HepG2 (cell line): ENCODE results near the gene ZNF844. TPM values are rescaled to one million over a fixed set of nuclear protein-coding genes. Genes with fewer than 3 reads are reported as not detected.

ENCODE experiments used
- ATAC-seq: fragments of 200-7000 bp; cut with Tn5 transposase; 3 replicates; pipeline ENCODE4 v1.9.1; 2020; ENCODE audit warnings: mild to moderate bottlenecking, moderate library complexity
- BruUV-seq: library from RNA; stranded (reverse); fragments of 400-500 nt; replicated peaks from 2 replicates; lab custom pipeline; 2021; lab: Mats Ljungman, UMichigan
- CTCF ChIA-PET: fragments of 300-600 bp; formaldehyde crosslinking; extraction: SDS; loops from one replicate; lab custom pipeline; 2021; ENCODE audit warnings: low total read pairs, inconsistent platforms, low intra/inter-chr PET ratio; lab: Yijun Ruan, JAX
- POLR2A ChIA-PET: fragments of 350-600 bp; sonication (Branson Sonifier 250); formaldehyde crosslinking; loops from one replicate; lab custom pipeline; 2020; ENCODE audit warnings: antibody characterized with exemption, inconsistent platforms; lab: Yijun Ruan, JAX
- DNase-seq: peaks from one replicate; pipeline ENCODE4 v3.0.0-alpha.2; 2015; ENCODE audit warnings: low spot score
- FAIRE-seq: peaks from 3 replicates; lab custom pipeline; 2011; peaks lifted over from hg19 to GRCh38; lab: Jason Lieb, UNC
- H2AFZ ChIP-seq: one replicate; pipeline ENCODE4 v1.6.1; 2011; ENCODE audit warnings: low read length, inconsistent platforms
- H3K27ac ChIP-seq: fragments of 300-600 bp; 3 replicates; pipeline ENCODE4 v1.8.0; 2011; ENCODE audit warnings: mixed run types, mild to moderate bottlenecking, mixed read lengths, low read length, inconsistent platforms; ENCODE audit not compliant: insufficient read depth; ENCODE audit errors: extremely low read length
- H3K27me3 ChIP-seq, 2 experiments: fragments of 200-600 bp in 1 of 2; 2 replicates in 1 of 2; 3 replicates in 1 of 2; pipeline versions ENCODE4 v1.6.0 to v1.8.0; 2011; ENCODE audit warnings: low read length in 2 of 2, mild to moderate bottlenecking in 2 of 2, moderate library complexity in 2 of 2, inconsistent platforms in 1 of 2; ENCODE audit not compliant: insufficient read depth in 2 of 2, control insufficient read depth in 1 of 2
- H3K36me3 ChIP-seq, 2 experiments: fragments of 200-600 bp in 1 of 2; replicated peaks in 1 of 2; 2 replicates in 1 of 2; 3 replicates in 1 of 2; pipeline versions ENCODE4 v1.5.1 to v1.8.0; 2011; ENCODE audit warnings: low read length in 2 of 2, inconsistent platforms in 1 of 2; ENCODE audit not compliant: insufficient read depth in 2 of 2, control insufficient read depth in 1 of 2
- H3K4me1 ChIP-seq: 2 replicates; pipeline ENCODE4 v1.5.1; 2012; ENCODE audit warnings: low read length, inconsistent platforms; ENCODE audit not compliant: insufficient read depth
- H3K4me2 ChIP-seq: 2 replicates; pipeline ENCODE4 v1.6.0; 2011; ENCODE audit warnings: low read depth, low read length, inconsistent platforms
- H3K4me3 ChIP-seq, 3 experiments: fragments of 200-600 bp in 1 of 3; sonication (generic), shearing (Covaris generic) in 1 of 3; replicated peaks in 1 of 3; 2 replicates each; pipeline ENCODE4 v1.5.1; 2011 to 2016; ENCODE audit warnings: low read length in 3 of 3, inconsistent platforms in 2 of 3, low read depth in 2 of 3, mild to moderate bottlenecking in 2 of 3, control low read depth in 1 of 3, mixed read lengths in 1 of 3; ENCODE audit not compliant: insufficient read depth in 1 of 3
- H3K79me2 ChIP-seq: one replicate; pipeline ENCODE4 v1.6.1; 2011; ENCODE audit warnings: low read length, inconsistent platforms; ENCODE audit not compliant: insufficient read depth
- H3K9ac ChIP-seq: 2 replicates; pipeline ENCODE4 v1.6.0; 2011; ENCODE audit warnings: mild to moderate bottlenecking, low read depth, low read length, inconsistent platforms; ENCODE audit not compliant: insufficient read depth
- H3K9me3 ChIP-seq: 2 replicates; pipeline ENCODE4 v1.5.1; 2012; ENCODE audit warnings: mild to moderate bottlenecking, low read length
- H4K20me1 ChIP-seq: 2 replicates; pipeline ENCODE4 v1.6.0; 2011; ENCODE audit warnings: inconsistent platforms, mild to moderate bottlenecking, low read length, moderate library complexity; ENCODE audit not compliant: insufficient read depth
- ARHGAP35 ChIP-seq: sonication (generic); formaldehyde crosslinking; IDR thresholded peaks from 2 replicates; pipeline ENCODE4 v1.9.0; 2022; ENCODE audit warnings: mild to moderate bottlenecking, inconsistent platforms, moderate library complexity, missing genetic modification reagents, borderline replicate concordance
- ARID2 ChIP-seq: sonication (generic); formaldehyde crosslinking; IDR thresholded peaks from 2 replicates; pipeline ENCODE4 v1.8.1; 2022; ENCODE audit warnings: mild to moderate bottlenecking, missing genetic modification reagents, borderline replicate concordance
- FOXM1 ChIP-seq: sonication (generic); formaldehyde crosslinking; IDR thresholded peaks from 2 replicates; pipeline ENCODE4 v1.5.0; 2020; ENCODE audit warnings: missing genetic modification reagents
- LCORL ChIP-seq, 2 experiments: fragments of 450-650 bp in 1 of 2; sonication (generic) in 1 of 2; formaldehyde crosslinking in 1 of 2; IDR thresholded peaks; 2 replicates each; pipeline versions ENCODE4 v1.5.0 to v1.6.1; 2017 to 2020; ENCODE audit warnings: antibody characterized with exemption in 1 of 2, missing genetic modification reagents in 1 of 2
- POLR2AphosphoS5 ChIP-seq: IDR thresholded peaks from 2 replicates; pipeline ENCODE4 v1.6.1; 2012; ENCODE audit warnings: low read depth, low read length
- RAD21 ChIP-seq: fragments of 450-650 bp; formaldehyde crosslinking; IDR thresholded peaks from 2 replicates; pipeline ENCODE4 v1.5.0; 2020; ENCODE audit warnings: mild to moderate bottlenecking
- SNRNP70 ChIP-seq: fragments of 200-400 bp; formaldehyde crosslinking; IDR thresholded peaks from 2 replicates; pipeline ENCODE4 v1.6.1; 2017; ENCODE audit warnings: mild to moderate bottlenecking, low read depth, low read length, moderate library complexity
- SOX5 ChIP-seq: IDR thresholded peaks from 2 replicates; pipeline ENCODE4 v1.6.1; 2016; ENCODE audit warnings: borderline replicate concordance
- SP1 ChIP-seq, 2 experiments: fragments of 450-650 bp in 1 of 2; sonication (generic) in 1 of 2; formaldehyde crosslinking in 1 of 2; IDR thresholded peaks; 2 replicates each; pipeline versions ENCODE4 v1.4.0 to v1.6.1; 2016 to 2020; ENCODE audit warnings: missing genetic modification reagents in 1 of 2
- TEAD3 ChIP-seq: optimal IDR thresholded peaks from 2 replicates; pipeline ENCODE3; 2016; ENCODE audit warnings: borderline replicate concordance
- ZFP62 ChIP-seq: sonication (generic); formaldehyde crosslinking; IDR thresholded peaks from 2 replicates; pipeline ENCODE4 v1.4.0; 2020; ENCODE audit warnings: missing genetic modification reagents
- ZFP90 ChIP-seq: sonication (generic); formaldehyde crosslinking; IDR thresholded peaks from 2 replicates; pipeline ENCODE4 v1.8.0; 2022; ENCODE audit warnings: missing genetic modification reagents, mild to moderate bottlenecking, inconsistent platforms, borderline replicate concordance
- ZNF326 ChIP-seq: sonication (generic); formaldehyde crosslinking; IDR thresholded peaks from 2 replicates; pipeline ENCODE4 v1.4.0; 2020; ENCODE audit warnings: missing genetic modification reagents, borderline replicate concordance
- ZNF746 ChIP-seq: sonication (generic); formaldehyde crosslinking; IDR thresholded peaks from 2 replicates; pipeline ENCODE4 v1.8.0; 2022; ENCODE audit warnings: mild to moderate bottlenecking, missing genetic modification reagents
- ZNF780A ChIP-seq: sonication (generic); formaldehyde crosslinking; IDR thresholded peaks from 2 replicates; pipeline ENCODE4 v1.8.0; 2022; ENCODE audit warnings: mild to moderate bottlenecking, missing genetic modification reagents, moderate library complexity
- ZNF790 ChIP-seq: sonication (generic); formaldehyde crosslinking; IDR thresholded peaks from 2 replicates; pipeline ENCODE4 v1.8.0; 2022; ENCODE audit warnings: missing genetic modification reagents, mild to moderate bottlenecking, borderline replicate concordance
- WGBS: methylation state at CpG from one replicate; pipeline ENCODE4 v1.1.6; 2017; ENCODE audit warnings: low lambda C conversion rate; 5-methylcytosine and 5-hydroxymethylcytosine counted together
- in situ Hi-C: cut with HindIII; loops from 2 replicates; pipeline ENCODE4 v1.10.0; 2017; ENCODE audit warnings: low pct_unique_long_range_greater_than_20kb; ENCODE audit not compliant: extremely low pct_ligation_motif_present
- intact Hi-C: fragments of 100-400 bp; cut with micrococcal nuclease; formaldehyde crosslinking; loops from one replicate; pipeline ENCODE4 v1.10.0; 2022; ENCODE audit not compliant: unreplicated experiment
- polyA plus RNA-seq, 8 experiments: library from polyadenylated mRNA; depleted of rRNA in 3 of 8; stranded (reverse) in 7 of 8; unstranded in 1 of 8; fragments of >200 nt; fragmentation: Illumina TruSeq in 4 of 8; extraction: Trizol in 4 of 8; gene quantifications; 2 replicates each; pipeline versions ENCODE4 v1.2.1 to v1.2.3, GENCODE V29; 2011 to 2016; ENCODE audit warnings: low read depth in 4 of 8, missing spikeins in 1 of 8, mixed read lengths in 1 of 8; ENCODE audit not compliant: insufficient read depth in 1 of 8
- total RNA-seq, 5 experiments: library from RNA; depleted of rRNA; stranded (reverse); fragments of >200 nt; fragmentation: Illumina TruSeq; extraction: Trizol; gene quantifications; 2 replicates each; pipeline ENCODE4 v1.2.3, GENCODE V29; 2016; ENCODE audit warnings: low read depth in 1 of 5
- TF ChIP-seq, protein P1 (sequence below): sonication (generic); formaldehyde crosslinking; IDR thresholded peaks from 2 replicates; pipeline ENCODE4 v1.8.0; 2022; ENCODE audit warnings: mild to moderate bottlenecking, missing genetic modification reagents, moderate library complexity
- TF ChIP-seq, protein P2 (sequence below): conservative IDR thresholded peaks from 2 replicates; pipeline ENCODE4 v1.6.1; 2018; ENCODE audit warnings: missing genetic modification reagents
- TF ChIP-seq, protein P3 (sequence below): IDR thresholded peaks from 2 replicates; pipeline ENCODE4 v1.6.1; 2016

The ZNF844 gene
- total and polyA plus RNA-seq, 2 of the 13 experiments (the other 11 are each of a cell fraction or from before 2014, with no cell fraction given) = 1.0 to 3.2 TPM

DNA sequence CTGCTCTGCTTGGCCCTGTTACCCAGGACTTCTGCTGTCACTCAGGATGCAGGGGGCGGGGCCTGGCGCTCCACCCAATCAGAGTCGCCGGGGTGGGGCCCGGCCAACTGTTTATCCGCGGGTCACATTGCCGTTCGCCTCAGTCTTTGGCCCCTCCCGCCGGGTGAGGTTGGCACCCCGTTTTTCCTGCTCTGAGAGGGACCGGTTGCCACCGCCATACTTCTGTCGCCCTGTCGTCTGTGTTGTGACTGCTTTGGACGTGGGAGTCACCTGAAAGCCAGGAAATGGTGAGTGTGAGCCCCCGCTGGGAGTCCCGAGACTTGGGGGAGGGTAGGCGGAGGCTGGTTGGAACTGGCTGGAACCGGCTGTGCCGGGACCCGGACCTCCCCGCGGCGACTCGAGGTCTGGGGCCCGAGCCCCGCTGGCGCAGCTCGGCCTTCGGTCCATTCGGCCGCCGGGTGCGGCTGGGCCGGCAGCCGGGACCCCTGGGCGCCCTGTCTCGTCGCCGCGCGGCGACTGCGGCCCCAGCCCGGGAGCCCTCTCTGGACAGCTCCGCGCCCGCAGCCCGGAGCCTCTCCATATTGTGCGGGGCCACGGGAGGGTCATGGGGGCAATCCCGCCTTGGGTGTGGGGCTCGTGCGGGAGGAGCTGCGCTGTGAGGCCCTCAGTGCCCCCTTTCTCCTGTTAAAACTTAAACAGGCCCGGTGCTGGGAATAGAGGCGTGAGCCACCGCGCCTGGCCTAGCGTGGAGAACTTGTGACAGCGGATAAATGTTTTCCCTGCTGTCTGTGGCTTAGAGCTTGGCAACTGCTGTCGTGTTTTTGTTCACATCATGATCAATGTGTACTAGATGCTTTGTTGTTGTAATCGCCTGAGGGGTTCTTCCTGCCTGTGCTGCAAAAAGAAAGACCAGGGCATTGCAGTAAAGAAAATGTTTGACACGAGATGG is at the start of gene ZNF844 (continued):
- TF ChIP-seq ZNF790 (CRISPR knock-in tag) = no peak
- no peak for TF ChIP-seq FOXM1 (CRISPR knock-in tag)
- TF ChIP-seq, protein P1, sequence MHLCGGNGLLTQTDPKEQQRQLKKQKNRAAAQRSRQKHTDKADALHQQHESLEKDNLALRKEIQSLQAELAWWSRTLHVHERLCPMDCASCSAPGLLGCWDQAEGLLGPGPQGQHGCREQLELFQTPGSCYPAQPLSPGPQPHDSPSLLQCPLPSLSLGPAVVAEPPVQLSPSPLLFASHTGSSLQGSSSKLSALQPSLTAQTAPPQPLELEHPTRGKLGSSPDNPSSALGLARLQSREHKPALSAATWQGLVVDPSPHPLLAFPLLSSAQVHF (CRISPR knock-in tag) = no peak
- TF ChIP-seq RAD21 (CRISPR knock-in tag) = no peak
- no peak for TF ChIP-seq ZNF746 (CRISPR knock-in tag)
- no peak for TF ChIP-seq ZNF780A (CRISPR knock-in tag)
- no peak for TF ChIP-seq ZNF326 (CRISPR knock-in tag)

DNA sequence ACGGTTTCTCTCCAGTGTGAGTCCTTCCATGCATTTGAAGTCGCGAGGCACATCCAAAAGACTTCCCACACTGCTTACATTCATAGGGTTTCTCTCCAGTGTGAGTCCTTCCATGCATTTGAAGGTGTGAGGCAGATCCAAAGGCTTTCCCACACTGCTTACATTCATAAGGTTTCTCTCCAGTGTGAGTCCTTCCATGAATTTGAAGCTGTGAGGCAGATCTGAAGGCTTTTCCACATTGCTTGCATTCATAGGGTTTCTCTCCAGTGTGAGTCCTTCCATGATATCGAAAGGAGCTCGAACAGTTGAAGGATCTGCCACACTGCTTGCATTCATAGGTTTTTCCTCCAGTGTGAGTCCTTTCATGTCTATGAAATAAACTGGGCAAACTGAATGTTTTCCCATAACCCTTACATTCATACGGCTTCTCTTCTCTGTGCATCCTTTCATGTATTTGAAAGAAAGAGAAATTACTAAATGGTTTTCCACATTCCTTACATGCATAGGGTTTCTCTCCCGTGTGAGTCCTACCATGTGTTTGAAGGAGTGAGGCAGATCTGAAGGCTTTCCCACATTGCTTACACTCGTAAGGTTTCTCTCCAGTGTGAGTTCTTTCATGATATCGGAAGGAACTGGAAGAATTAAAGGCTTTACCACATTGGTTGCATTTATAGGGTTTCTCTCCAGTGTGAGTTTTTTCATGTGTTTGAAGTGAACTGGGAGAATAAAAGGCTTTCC is 49.3 kb upstream of the ZNF844 start:
- no peak overlapping the region for H3K9ac ChIP-seq
- 94% methylated on average over 9 of the region's 9 CpGs for WGBS
- no peak for DNase-seq
- intact Hi-C loops (no loop called here), in situ Hi-C loops (no loop called here)
- H3K27ac ChIP-seq = peak overlapping the region; percentile 45
- no peak for FAIRE-seq
- H3K27me3 ChIP-seq = no peaks in the 10 kb centered on the region
- no peak overlapping the region for H3K4me2 ChIP-seq
- peaks cover 17% of the 10 kb centered on the region for H3K4me1 ChIP-seq
- CTCF ChIA-PET = no interaction called here
- BruUV-seq = no TSS peak
- H3K9me3 ChIP-seq = peaks cover 18% of the 10 kb centered on the region
- no peak overlapping the region for H3K4me3 ChIP-seq
- H3K36me3 ChIP-seq = peaks cover 4 to 20% of the 10 kb centered on the region in 2 experiments; a peak in 3 of 5 replicates
- ATAC-seq = no peak
- no peaks in the 10 kb centered on the region for H4K20me1 ChIP-seq
- POLR2A ChIA-PET = no interaction called here
- no peak overlapping the region for H2AFZ ChIP-seq
- no peaks in the 10 kb centered on the region for H3K79me2 ChIP-seq
- TF ChIP-seq, protein P2, sequence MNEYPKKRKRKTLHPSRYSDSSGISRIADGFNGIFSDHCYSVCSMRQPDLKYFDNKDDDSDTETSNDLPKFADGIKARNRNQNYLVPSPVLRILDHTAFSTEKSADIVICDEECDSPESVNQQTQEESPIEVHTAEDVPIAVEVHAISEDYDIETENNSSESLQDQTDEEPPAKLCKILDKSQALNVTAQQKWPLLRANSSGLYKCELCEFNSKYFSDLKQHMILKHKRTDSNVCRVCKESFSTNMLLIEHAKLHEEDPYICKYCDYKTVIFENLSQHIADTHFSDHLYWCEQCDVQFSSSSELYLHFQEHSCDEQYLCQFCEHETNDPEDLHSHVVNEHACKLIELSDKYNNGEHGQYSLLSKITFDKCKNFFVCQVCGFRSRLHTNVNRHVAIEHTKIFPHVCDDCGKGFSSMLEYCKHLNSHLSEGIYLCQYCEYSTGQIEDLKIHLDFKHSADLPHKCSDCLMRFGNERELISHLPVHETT (CRISPR knock-in tag) = no peak
- TF ChIP-seq LCORL (IDR thresholded peaks at IDR 0.05) = no peak
- no peak for TF ChIP-seq LCORL (CRISPR knock-in tag; IDR thresholded peaks at IDR 0.05)
- no peak for TF ChIP-seq POLR2AphosphoS5
- no peak for TF ChIP-seq SNRNP70
- TF ChIP-seq ZFP90 (CRISPR knock-in tag) = no peak
- no peak for TF ChIP-seq ARID2 (CRISPR knock-in tag)
- TF ChIP-seq SOX5 = no peak
- no peak for TF ChIP-seq SP1 (IDR thresholded peaks at IDR 0.05)
- no peak for TF ChIP-seq SP1 (CRISPR knock-in tag; IDR thresholded peaks at IDR 0.05)
- TF ChIP-seq ARHGAP35 (CRISPR knock-in tag) = no peak
- no peak for TF ChIP-seq ZFP62
- TF ChIP-seq TEAD3 (CRISPR knock-in tag) = no peak
- TF ChIP-seq, protein P3, sequence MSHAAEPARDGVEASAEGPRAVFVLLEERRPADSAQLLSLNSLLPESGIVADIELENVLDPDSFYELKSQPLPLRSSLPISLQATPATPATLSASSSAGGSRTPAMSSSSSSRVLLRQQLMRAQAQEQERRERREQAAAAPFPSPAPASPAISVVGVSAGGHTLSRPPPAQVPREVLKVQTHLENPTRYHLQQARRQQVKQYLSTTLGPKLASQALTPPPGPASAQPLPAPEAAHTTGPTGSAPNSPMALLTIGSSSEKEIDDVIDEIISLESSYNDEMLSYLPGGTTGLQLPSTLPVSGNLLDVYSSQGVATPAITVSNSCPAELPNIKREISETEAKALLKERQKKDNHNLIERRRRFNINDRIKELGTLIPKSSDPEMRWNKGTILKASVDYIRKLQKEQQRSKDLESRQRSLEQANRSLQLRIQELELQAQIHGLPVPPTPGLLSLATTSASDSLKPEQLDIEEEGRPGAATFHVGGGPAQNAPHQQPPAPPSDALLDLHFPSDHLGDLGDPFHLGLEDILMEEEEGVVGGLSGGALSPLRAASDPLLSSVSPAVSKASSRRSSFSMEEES (CRISPR knock-in tag) = no peak
